ENCODE measurements around the gene SMIM12.

SMIM12 gene

GRCh38 chr1:34872133-34872503 lies 12.6 kb upstream of the SMIM12 start:
- DNase-seq, result no peak

DNA sequence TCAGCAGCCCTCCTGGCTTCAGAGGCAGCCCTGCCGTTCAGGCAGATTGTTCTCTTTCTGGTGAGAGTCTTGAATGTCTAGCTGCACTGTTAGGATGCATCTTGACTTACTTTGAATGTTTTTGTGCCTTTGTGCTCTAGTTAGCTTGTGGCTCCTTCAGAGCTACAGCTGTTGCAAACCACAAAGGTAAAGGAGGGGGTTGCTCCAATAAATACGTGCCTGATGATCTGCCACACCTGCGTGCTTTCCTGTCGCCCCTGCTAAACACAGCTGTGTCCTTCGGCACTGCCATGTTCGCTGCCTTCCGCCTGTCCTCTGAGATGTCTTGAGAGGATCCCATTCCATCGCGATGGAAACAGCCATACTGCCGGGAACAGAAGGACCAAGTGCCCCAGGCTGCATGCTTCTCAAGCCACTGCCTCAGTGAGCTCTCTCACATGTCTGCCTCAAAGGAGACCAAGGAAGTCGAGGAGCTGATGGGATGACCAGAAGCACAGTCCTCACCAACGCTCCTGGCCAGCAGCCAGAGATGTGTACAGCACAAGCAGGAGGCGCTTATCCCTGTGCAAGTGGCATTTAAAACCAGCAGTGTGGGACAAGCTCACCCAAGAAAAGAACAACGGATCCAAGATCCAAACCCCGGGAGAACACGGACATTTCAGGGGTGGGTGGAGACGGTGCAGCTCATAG lies 12.0 kb upstream of the SMIM12 start:
- DNase-seq, result no peak

GRCh38 chr1:34870395-34870794 lies 10.8 kb upstream of the SMIM12 start:
- DNase-seq, result no peak

DNA sequence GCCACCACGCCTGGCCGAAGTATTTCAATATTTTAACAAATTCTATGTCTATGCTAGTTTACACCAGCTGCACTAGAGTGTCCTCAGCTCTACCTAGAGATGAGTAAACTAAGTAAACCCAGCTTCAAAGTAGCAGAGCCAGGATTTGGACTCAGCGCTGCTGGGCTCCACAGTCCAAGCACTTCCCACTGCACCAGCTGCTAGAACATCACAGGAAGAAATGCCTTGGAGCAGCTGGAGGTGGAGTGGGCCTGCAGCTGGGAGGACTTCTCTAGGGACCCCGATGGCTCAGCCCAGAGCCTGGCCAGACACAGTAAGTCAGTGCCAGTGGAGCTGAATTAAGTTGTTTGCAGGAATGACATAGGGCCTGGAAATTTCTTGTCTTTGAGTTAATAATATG lies 10.2 kb upstream of the SMIM12 start:
- DNase-seq, result no peak

DNA sequence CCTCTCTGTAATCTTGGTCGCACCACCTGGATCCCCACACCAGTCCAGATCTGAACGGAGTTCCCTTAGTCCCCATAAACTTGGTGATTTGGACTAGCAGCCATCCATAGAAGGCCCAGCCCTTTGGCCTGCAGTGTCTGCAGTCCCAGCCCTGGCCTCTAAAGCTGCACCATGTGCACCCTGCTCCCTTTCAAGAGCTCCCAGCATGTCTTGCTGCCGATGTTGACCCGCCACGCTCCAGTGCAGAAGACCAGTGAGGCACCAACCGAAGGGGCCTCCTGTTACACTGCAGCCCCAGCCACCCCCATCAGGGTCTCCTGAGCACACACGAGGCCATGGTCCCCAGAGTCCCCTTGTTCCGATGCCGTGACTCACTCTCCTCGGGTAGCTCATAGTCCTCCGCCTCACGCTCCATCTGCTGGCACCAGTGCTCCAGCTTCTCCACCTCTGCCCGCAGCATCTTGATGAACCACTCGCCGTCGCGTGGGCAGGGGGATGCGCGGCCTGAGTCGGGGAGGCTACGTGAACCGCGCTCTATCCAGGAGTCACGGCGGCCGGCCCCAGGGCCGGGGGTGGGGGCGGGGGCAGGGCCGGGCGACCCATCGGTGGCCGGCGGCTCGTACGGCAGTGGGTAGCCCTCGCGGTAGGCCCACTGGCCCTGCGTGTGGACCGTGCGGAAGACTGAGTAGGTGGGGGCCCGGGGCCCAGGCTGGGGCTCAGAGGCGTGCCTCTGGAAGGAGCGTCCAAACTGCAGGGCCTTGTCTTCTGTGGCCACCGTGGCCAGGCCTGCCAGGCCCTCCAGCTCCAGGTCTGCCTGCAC lies 8.9 kb upstream of the SMIM12 start:
- DNase-seq, result no peak

- DNase-seq, result no peak
These were observed 7.9 kb upstream of the SMIM12 start for GRCh38 chr1:34867415-34867814.

DNA sequence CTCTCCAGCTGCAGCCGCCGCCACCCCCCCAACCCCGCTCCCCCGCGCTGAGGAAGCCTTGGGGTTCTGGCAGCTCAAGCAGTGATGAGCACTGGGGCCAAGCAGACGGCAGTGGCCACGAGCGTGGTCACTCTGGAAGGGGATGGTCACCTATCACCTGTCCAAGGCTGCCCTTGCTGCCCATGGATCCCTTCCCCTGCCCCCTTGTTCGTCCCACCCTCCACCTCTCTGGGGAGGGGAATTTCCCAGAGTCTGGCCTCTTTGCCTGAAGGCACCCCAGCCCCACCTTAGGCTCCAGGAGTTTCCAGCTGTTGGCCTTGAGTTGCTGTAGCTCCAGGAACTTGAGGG lies 7.2 kb upstream of the SMIM12 start:
- no peak for DNase-seq

- peak; percentile 88 for DNase-seq
These were observed 6.6 kb upstream of the SMIM12 start for GRCh38 chr1:34865981-34866761.

DNA sequence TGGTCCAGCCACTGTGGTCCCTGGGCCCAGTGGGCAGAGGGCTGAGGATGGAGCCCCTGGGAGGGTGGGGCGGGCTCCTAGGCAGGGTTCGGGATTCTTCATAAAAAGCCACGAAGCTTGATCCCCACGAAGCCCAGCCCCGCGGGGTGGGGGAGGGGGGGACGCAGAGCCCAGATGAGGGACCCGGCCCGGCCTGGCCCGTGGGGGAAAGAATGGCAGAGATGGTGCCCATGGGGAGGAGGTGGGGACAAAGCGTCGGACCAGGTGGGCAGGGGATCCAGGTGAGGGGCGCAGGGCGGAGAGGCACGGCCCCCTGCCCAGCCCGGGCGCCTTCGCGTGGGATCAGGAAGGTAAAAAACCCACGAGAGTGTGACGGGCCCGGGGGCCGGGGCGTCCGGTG lies 6.0 kb upstream of the SMIM12 start:
- DNase-seq, result no peak

DNA sequence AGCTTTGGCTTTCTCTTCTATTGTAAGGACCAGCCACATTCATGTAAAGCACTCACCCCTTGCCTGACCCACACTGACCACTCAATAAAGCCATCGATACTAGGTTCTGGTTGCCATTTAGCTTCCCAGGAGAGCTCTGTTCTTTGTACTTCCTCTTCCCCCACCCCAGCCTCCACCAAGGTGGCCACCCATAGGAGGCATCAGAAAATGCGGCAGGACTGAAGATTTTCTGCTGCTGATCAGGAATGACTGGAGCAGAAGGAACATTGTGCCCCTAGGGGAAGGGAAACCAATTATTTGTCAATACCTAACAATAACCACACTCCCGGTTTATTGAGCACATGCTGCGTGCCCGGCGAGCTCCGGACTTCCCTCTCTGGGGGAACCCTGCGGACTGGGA lies 5.2 kb upstream of the SMIM12 start:
- DNase-seq, result no peak

GRCh38 chr1:34863501-34863900 lies 4.0 kb upstream of the SMIM12 start:
- DNase-seq, result no peak

DNA sequence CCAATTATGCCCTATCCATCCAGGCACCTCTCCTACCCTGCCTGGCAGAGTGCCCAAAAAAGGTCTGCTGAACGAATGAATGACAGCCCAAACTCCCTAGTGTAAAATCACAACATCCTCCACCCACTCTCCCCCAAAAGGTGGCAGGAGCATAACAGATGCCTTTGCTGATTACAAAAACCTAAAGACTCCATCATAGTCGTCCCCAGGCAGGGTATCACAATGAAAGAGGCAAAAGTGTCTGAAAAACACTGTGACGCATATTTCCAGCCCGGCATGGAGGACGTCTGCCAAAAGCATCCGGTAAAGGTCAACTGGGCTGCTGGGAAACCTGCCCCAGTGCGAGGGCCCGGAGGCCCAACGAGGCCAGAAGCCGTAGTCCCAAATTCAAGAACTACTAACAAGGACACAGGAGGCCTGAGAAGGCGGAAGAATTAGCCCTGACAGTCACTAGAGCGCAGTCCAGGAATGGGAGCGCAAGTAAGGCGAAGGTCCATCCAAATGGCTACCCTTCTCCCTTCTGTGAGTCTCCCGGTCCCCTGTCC lies 576 bp downstream of the SMIM12 start:
- DNase-seq, result peak; percentile 26

DNA sequence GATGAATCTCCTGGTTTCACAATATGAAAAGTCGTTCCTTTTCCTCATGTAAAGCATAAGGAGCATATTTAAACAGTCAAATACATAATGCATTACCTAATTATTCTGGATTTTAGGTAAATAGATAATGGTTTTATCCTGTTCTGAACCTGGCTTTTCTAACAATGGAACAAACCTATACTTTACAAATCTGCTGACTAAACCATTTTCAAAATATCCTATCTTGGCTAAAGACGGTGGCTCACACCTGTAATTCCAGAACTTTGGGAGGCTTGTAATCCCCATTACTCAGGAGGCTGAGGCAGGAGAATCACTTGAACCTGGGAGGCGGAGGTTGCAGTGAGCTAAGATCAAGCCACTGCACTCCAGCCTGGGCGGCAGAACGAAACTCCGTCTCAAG lies 2.9 kb downstream of the SMIM12 start:
- no peak for DNase-seq

DNA sequence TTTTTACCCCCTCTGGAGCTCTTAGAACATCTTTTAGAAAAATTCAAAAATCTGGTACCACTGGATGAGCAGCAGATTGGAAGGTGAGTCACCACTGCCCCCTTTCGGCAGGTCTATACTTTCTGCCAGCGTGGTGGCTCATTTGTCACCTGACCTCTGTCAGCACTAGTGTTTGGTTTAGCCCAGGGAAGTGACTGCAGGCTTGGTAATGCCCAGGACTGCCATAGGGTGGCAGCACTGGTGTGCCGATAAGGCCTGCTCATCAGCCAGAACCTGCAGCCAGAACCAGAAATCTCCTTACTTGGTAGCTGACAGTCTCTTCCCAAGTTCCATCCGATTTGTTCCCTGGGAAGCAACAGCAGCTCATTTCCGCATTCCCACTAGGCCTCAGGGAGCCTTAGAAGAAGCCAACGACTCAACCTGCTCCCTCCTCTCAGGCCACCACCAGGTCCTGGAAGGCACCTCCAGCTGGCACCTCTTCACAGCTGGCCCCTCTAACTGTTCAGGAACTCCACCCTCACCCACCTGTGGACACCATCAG lies 6.8 kb downstream of the SMIM12 start:
- DNase-seq, result peak; percentile 84

DNA sequence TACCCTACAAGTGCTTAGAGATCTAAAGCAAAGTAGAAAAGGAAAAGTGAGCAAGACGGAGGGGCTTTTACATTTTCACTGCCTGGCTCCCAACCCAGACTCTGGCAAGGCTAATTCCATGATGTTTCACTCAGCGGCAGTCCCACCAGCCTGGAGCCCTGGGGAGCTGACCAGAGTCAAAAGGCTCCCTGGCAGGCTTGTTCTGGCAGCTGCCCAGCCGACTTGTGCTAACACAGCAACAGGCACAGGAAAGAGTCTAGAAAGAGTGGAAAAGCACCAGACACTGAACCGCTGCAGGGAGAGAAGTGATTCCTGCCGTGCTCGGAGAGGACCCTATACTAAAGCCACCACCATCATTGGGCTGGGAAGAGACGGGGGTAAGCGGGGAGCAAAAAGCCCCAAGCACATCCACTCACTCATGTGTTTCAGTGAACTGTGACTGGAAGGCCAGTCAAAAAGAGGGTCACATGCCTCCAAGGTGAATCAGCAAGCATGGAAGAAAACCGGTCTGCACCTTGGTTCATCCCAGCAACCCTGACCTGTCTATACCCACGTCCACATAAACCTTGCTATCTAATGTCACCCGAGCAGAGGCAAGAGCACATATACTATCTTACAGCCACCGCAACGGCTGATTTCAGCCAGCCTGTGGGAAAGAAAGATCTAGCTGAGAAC lies 8.0 kb downstream of the SMIM12 start:
- no peak for DNase-seq

GRCh38 chr1:34850382-34850781 lies 9.2 kb downstream of the SMIM12 start:
- DNase-seq, result no peak

DNA sequence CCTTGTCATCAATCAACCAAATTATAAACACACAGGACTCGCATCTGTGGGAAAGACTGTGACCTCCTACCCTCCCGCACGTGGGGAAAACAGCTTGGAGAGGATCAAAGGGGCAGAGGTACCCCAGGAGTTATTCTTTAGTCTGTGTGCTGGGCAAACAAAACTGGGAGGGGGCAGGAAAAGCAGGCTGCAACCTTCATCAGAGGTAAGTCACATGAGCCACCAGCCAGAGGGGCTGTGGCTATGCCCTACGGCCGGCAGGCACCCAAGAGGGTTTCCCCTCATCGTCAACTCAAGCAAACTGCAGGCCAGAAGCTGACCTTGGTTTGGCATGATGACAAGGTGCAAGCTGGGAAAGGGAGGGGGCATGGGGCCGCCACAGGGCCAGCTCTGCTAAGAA lies 12.5 kb downstream of the SMIM12 start:
- DNase-seq, result no peak

DNA sequence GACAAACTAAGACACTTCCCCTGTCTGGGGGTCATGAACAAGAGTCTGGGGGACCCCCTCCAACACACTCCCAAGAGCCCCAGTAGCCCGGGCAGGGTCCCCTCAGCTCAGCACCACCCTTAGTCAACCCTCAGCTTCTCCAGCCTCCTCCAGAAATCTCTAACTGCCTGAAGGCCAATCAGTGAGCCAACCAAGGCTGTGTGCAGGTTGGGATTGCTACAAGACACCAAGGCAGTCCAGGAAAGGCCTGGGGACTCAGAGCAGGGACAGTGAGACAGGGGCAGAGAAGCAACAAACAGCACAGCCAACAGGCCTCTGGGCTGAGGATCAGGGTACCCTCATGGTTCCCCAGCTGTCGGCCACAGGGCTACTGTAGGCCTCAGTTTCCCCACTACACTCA lies 13.3 kb downstream of the SMIM12 start:
- DNase-seq, result no peak

- no peak for DNase-seq
These were observed 14.2 kb downstream of the SMIM12 start for GRCh38 chr1:34845131-34845901.

GRCh38 chr1:34844252-34844634 lies 15.3 kb downstream of the SMIM12 start:
- no peak for DNase-seq

GRCh38 chr1:34843392-34844251 lies 15.9 kb downstream of the SMIM12 start:
- no peak for DNase-seq
